ENCODE measurements around the gene KCNJ1. TPM values are rescaled to one million over a fixed set of nuclear protein-coding genes. Genes with fewer than 3 reads are reported as not detected.

The KCNJ1 gene
- total RNA-seq, 4 donors from 2014 or later = 0.10 to 0.88 (median 0.42) TPM; not detected in 1

DNA sequence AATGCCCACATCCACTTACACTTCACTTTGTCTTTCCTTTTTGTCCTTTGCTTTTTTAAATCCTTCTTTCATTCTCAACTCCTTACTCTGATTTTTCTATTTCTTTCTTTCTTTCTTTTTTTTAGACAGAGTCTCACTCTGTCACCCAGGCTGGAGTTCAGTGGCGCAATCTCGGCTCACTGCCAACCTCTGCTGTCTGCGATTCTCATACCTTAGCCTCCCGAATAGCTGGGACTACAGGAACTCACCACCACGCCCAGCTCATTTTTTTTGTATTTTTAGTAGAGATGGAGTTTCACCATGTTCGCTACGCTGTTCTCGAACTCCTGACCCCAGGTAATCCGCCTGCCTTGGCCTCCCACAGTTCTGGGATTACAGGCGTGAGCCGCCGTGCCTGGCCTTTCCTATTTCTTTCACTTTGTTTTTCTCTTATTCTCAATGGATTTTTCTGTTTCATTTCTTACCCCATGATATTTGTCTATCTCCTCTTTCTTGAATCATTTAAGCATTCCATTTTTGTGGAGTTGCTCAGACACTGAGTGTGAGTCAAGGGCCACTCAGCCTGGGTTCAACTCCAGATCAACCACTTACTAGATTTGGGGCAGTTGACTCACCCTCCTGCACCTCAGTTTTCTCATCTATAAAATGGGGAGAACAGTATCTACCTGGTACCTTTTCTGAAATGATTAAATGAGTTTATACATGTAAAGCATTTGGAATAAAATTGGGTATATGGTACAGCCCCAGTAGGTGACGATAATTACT is 31.7 kb upstream of the KCNJ1 start:
- TF ChIP-seq POLR2A (IDR thresholded peaks at IDR 0.05) = no peak
- TF ChIP-seq CTCF (IDR thresholded peaks at IDR 0.05) = no peak
- 66 to 85% methylated on average over 13 of the region's 13 CpGs for WGBS, 2 donors

GRCh38 chr11:128897826-128898225 is 30.7 kb upstream of the KCNJ1 start:
- TF ChIP-seq POLR2A (IDR thresholded peaks at IDR 0.05) (no peak), CTCF (IDR thresholded peaks at IDR 0.05) (no peak)
- no peak overlapping the region for H3K4me3 ChIP-seq (ENCODE audit: low read depth, poor library complexity, severe bottlenecking)
- DNase-seq (ENCODE audit: low spot score in 2 of 2) = no peak
- intact Hi-C loops (cut with DNase I; ENCODE audit: low total_unique reads) = no loop called here
- WGBS, 2 donors = 72 to 81% methylated on average over 1 of the region's 1 CpG

More for the DNA sequence above, 31.7 kb upstream of the KCNJ1 start:
- H3K4me3 ChIP-seq (ENCODE audit: low read depth, poor library complexity, severe bottlenecking) = no peak overlapping the region
- intact Hi-C loops (cut with DNase I; ENCODE audit: low total_unique reads) = no loop called here
- no peak for DNase-seq (ENCODE audit: low spot score in 2 of 2)

- no peak overlapping the region for H3K4me3 ChIP-seq (ENCODE audit: low read depth, poor library complexity, severe bottlenecking)
- 33 to 46% methylated on average over 2 of the region's 2 CpGs for WGBS, 2 donors
- TF ChIP-seq POLR2A (IDR thresholded peaks at IDR 0.05) (no peak), CTCF (IDR thresholded peaks at IDR 0.05) (no peak)
- DNase-seq (ENCODE audit: low spot score in 2 of 2) = no peak
- intact Hi-C loops (cut with DNase I; ENCODE audit: low total_unique reads) = no loop called here
Observed at GRCh38 chr11:128896356-128896755, 29.3 kb upstream of the KCNJ1 start.

- intact Hi-C loops (cut with DNase I; ENCODE audit: low total_unique reads) = no loop called here
- WGBS, 2 donors = 81 to 84% methylated on average over 8 to 9 of the region's 9 CpGs
- H3K4me3 ChIP-seq (ENCODE audit: low read depth, poor library complexity, severe bottlenecking) = no peak overlapping the region
- no peak for DNase-seq (ENCODE audit: low spot score in 2 of 2)
- no peak for TF ChIP-seq CTCF (IDR thresholded peaks at IDR 0.05)
- no peak for TF ChIP-seq POLR2A (IDR thresholded peaks at IDR 0.05)
Observed at GRCh38 chr11:128895526-128895925, 28.4 kb upstream of the KCNJ1 start.

DNA sequence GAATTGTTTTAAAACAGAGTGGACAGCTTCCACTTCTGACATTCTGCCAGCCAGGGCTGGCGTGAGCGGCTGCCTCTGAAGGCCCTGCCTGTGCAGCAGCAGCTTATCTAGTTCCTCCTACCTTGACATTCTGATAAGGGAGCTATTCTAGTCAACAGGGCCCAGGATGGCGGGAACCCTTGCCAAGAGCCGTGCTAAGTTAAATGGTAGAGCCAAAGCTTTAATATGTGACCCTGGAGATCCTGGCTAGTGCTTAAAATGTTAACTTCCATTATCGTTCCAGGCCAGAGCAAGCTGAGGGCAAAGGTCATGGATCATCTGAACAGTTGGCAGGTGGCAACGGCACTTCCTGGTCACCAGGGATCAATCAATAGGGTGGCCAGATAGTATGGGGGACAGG is 27.6 kb upstream of the KCNJ1 start:
- no peak for DNase-seq (ENCODE audit: low spot score in 2 of 2)
- intact Hi-C loops (cut with DNase I; ENCODE audit: low total_unique reads) = no loop called here
- H3K4me3 ChIP-seq (ENCODE audit: low read depth, poor library complexity, severe bottlenecking) = no peak overlapping the region
- no peak for TF ChIP-seq CTCF (IDR thresholded peaks at IDR 0.05)
- no peak for TF ChIP-seq POLR2A (IDR thresholded peaks at IDR 0.05)
- WGBS, 2 donors = 80 to 84% methylated on average over 6 of the region's 6 CpGs

DNA sequence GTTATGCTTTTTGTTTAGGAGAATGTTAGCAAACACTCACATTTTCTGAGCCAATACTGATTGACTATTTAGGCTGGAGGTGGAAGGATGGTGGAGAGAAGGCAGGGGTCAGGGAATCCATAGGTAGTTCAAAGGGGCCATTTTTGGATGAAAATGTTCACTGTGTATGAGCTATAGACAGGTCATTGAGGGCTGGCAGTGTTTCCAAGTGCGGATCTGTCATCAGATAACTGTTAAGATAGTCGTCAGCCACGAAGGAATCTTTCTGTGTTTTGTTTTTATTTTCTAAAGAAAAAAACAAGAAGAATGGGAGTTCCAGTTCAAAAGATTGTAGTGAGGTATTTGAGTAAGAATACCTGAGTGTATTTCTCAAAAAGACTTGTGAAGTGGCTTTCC is 27.2 kb upstream of the KCNJ1 start:
- DNase-seq (ENCODE audit: low spot score in 2 of 2) = no peak
- H3K4me3 ChIP-seq (ENCODE audit: low read depth, poor library complexity, severe bottlenecking) = no peak overlapping the region
- WGBS, 2 donors = 65 to 77% methylated on average over 3 of the region's 3 CpGs
- TF ChIP-seq CTCF (IDR thresholded peaks at IDR 0.05) (no peak), POLR2A (IDR thresholded peaks at IDR 0.05) (no peak)
- intact Hi-C loops (cut with DNase I; ENCODE audit: low total_unique reads) = no loop called here

Data from lower leg skin (tissue), 4 donors.